ENCODE results near the gene CD63.

DNA sequence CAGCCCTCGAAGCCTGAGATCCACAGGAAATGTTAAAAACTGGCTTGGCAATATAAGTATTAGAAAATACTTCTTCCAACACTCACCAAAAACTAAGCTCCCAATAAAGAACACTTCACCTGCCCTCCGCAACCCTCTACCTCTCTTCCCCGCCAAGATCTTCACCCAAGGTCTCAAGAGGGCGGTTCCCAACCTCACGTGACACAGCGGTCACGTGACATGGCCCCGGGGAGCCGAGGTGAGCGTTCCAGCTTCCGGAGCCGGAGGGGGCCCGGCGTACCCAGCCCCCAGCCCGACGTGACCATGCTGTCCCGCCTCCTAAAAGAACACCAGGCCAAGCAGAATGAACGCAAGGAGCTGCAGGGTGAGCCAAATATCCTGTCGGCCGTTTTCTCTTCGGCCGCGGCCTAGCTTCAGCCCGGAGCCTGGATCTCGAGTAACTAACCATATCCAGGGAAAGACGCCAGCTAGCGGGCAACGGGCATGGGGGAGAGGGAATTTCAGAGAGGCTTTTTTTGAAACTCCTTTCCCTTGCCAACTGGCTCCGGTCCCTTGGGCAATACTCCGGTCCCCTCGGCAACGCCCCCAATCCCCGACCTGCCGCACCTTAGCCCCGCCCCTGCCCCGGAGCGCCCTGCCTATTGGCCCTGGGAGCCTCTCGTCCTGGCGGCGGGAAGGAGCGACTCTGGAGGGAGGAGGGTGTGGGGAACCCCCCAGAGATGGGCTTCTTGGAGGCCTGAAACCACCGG lies 12.8 kb downstream of the CD63 start, which contains the start of gene BLOC1S1:
- TF ChIP-seq EZH2phosphoT487 (IDR thresholded peaks at IDR 0.05; ENCODE audit: low read length) (no peak), EZH2 (optimal IDR thresholded peaks at IDR 0.05; ENCODE audit: low read depth, low read length) (no peak)
- TF ChIP-seq, protein P1, sequence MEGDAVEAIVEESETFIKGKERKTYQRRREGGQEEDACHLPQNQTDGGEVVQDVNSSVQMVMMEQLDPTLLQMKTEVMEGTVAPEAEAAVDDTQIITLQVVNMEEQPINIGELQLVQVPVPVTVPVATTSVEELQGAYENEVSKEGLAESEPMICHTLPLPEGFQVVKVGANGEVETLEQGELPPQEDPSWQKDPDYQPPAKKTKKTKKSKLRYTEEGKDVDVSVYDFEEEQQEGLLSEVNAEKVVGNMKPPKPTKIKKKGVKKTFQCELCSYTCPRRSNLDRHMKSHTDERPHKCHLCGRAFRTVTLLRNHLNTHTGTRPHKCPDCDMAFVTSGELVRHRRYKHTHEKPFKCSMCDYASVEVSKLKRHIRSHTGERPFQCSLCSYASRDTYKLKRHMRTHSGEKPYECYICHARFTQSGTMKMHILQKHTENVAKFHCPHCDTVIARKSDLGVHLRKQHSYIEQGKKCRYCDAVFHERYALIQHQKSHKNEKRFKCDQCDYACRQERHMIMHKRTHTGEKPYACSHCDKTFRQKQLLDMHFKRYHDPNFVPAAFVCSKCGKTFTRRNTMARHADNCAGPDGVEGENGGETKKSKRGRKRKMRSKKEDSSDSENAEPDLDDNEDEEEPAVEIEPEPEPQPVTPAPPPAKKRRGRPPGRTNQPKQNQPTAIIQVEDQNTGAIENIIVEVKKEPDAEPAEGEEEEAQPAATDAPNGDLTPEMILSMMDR (IDR thresholded peaks at IDR 0.05; ENCODE audit: low read length), result no peak

All from MM.1S (cell line).